GM12872 (cell line): ENCODE results near the gene DOCK3.
A peak's percentile ranks its signal among the peaks of the same experiment; 100 is the strongest.

Experiments
- TF ChIP-seq, protein P1 (sequence below): IDR thresholded peaks from 3 replicates; pipeline ENCODE4 v1.5.1; 2011; ENCODE audit warnings: low read depth, mild to moderate bottlenecking, low read length, moderate library complexity; ENCODE audit not compliant: insufficient read depth

DOCK3 gene, protein sequence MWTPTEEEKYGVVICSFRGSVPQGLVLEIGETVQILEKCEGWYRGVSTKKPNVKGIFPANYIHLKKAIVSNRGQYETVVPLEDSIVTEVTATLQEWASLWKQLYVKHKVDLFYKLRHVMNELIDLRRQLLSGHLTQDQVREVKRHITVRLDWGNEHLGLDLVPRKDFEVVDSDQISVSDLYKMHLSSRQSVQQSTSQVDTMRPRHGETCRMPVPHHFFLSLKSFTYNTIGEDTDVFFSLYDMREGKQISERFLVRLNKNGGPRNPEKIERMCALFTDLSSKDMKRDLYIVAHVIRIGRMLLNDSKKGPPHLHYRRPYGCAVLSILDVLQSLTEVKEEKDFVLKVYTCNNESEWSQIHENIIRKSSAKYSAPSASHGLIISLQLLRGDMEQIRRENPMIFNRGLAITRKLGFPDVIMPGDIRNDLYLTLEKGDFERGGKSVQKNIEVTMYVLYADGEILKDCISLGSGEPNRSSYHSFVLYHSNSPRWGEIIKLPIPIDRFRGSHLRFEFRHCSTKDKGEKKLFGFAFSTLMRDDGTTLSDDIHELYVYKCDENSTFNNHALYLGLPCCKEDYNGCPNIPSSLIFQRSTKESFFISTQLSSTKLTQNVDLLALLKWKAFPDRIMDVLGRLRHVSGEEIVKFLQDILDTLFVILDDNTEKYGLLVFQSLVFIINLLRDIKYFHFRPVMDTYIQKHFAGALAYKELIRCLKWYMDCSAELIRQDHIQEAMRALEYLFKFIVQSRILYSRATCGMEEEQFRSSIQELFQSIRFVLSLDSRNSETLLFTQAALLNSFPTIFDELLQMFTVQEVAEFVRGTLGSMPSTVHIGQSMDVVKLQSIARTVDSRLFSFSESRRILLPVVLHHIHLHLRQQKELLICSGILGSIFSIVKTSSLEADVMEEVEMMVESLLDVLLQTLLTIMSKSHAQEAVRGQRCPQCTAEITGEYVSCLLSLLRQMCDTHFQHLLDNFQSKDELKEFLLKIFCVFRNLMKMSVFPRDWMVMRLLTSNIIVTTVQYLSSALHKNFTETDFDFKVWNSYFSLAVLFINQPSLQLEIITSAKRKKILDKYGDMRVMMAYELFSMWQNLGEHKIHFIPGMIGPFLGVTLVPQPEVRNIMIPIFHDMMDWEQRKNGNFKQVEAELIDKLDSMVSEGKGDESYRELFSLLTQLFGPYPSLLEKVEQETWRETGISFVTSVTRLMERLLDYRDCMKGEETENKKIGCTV (N-terminal part only)

DNA sequence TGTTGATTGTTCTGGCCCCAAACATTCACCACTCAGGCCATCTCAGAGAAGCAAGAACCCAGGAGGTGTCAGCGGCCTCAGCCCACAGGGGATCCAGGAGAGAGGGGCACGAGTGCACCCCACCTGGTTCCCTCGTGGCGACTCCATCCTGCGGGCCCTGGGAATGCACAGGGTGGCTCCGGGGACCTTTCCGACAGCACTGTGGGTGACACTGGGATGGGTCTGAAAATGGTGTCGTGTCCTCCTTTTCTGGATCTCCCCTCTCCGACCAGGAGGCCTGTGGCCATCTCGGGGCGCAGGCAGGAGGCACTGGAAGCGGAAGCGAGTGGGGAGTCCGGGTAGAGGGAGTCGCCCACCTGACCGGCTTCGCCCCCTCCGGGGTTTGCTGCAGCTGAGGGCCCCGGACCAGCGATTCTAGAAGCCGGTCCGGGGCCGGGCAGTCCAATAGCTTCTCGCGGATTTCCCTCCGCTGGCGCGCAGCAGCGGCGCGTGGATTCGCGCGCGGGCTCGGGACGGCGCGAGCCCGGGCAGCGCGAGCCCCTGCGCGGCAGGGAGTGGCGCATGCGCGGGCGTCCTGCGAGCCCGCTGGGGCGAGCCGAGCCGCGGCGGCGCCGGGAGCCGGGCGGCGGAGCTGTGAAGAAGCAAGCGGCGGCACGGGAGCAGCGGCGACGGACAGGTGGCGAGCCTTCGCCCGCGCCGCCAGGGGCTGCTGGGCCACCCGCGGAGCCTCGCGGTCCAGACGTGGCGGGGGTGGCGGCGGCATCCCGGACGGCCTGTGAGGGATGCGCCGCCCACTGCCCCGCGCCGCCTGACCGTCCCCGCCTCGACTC is at the start of gene DOCK3:
Gene DOCK3, plus strand, starts transcription at position 579 of the 830 bp plus-strand sequence. CDS start 337 bp downstream, outside the sequence.
- TF ChIP-seq, protein P1, sequence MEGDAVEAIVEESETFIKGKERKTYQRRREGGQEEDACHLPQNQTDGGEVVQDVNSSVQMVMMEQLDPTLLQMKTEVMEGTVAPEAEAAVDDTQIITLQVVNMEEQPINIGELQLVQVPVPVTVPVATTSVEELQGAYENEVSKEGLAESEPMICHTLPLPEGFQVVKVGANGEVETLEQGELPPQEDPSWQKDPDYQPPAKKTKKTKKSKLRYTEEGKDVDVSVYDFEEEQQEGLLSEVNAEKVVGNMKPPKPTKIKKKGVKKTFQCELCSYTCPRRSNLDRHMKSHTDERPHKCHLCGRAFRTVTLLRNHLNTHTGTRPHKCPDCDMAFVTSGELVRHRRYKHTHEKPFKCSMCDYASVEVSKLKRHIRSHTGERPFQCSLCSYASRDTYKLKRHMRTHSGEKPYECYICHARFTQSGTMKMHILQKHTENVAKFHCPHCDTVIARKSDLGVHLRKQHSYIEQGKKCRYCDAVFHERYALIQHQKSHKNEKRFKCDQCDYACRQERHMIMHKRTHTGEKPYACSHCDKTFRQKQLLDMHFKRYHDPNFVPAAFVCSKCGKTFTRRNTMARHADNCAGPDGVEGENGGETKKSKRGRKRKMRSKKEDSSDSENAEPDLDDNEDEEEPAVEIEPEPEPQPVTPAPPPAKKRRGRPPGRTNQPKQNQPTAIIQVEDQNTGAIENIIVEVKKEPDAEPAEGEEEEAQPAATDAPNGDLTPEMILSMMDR, result no peak

DNA sequence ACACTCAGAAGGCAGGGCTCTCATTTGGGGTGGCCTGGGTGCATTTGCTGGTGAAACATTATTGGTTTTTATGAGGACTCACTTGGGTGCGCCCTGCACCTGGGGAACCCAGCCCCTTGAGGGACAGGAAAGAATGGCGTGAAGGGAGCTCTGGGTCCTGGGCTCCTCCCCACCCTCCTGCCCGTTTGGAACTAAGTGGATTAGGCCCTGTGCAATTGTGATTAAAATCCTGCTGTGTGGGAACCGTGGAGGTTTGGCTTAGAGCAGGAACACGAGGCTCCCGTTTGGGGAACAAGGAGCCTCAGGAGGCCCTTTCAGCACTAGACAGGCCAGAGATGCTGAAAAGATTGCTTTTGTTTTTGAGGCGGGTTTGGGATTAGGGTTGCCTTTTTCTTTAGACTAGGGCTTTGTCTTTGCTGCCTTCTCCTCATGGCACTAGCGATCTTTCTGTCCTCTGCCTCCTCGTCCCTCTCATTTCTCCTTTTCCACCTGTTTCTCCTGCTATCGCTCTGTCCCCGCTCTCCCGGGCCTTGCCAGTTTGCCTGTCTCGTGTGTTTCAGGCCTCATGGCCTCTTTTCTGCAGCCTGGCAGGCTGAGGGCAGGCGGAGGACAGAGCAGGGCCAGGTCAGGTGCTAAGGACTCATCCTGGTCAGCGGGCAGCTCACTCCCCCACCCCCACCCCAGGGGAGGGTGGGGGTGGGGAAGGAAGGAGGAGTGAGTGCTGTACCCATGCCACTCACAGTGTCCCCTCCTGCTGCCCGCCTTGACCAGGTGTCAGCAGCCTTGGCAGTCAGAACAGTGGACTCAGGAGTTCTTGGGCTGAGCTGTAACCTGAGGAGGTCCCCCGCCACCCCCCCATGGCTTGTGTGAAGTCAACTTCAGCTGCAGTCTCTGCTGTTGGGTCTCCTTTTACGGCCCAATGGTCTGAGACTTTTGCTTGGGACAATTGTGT is 49.2 kb upstream of the DOCK3 start:
- TF ChIP-seq, protein P1, result no peak

DNA sequence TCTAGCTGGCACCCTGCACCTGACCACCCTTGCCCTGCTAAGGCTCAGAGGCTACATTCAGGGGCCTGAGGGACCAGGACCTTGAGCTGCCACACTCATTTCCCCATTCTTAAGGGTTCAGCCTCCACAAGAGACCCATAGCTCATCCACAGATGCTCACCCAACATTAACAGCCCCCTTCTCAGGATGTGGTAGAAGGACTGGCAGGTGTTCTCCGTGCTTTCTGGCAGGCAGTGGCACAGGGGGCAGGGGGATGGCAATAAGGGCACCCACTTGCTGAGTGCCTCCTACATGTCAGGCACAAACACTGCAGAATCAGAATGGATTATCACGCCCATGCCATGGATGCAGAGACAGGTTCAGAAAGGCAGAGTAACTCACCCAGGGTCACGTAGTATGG is 48.3 kb upstream of the DOCK3 start:
- TF ChIP-seq, protein P1, result no peak

DNA sequence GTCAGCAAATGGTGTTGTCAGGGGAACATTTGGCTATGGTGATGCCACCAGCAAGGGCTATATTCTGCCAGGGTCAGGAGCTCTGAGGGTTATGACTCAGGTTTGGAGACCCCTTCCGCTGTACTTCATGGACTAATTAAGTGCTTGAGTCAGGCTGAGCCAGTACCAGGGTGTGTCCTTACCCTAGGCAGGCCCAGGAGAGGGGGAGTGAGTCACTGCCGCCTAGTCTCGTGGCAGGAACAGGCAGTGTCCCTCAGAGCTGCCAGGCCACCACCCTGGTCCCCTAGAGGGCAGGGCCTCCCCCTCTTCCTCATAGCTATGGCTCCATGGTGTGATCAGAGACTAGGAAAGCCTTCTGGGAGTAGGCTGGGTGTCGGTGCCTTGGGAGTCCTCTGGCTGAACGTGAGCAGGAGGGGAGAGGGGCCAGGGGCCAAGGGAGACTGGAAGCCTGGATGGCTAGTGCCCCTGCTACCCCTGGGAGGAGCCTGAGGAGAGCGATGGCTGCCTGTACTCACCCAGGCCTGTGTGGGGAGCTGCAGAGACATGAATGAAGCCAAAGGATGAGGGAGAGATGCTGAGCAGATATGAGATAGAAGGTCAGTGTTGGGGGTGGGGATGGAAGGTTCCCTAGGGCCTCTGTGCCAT is 47.2 kb upstream of the DOCK3 start:
- TF ChIP-seq, protein P1, result peak; percentile 38; the same call in 1 of the 3 replicates

DNA sequence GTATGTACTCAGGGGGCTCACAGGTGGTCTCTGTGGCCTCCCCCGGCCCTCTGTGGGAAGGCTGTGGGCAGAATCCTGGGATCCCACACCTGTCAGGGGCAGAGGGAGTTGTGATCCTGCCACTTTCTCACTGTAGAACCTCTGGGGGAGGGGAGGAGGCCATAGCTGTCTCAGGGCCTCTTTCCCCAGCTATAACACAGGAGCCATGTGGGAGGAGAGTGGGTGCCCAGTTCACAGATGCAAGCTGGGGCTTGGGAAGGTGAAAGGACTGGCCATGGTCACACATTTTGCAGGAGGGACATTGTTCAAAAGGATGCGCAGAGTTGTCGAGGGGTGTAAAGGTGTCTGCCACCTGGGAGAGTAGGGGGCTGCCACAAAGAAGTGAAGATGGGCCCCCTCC is 46.1 kb upstream of the DOCK3 start:
- TF ChIP-seq, protein P1, result no peak

DNA sequence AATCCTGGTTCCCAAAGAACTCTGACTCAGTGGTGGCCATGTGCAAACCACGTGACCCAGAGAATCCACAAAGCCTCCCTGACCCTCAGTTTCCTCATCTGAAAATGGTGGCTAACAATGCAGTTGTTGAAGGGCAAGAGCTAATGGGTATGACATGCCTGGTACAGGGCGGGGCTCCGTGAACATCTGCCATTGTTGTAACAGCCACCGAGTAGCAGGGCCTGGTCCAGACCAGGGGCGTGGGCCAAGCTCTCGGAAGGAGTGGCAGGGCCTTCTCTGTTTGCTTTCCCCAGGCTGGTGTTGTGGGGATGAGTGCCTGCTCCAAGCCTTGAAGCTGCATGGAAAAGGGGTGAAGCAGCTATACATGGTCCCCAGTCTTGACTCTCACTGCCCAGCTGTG is 44.3 kb upstream of the DOCK3 start:
- TF ChIP-seq, protein P1, result no peak
